ENCODE measurements around the gene FRAS1. TPM values are rescaled to one million over a fixed set of nuclear protein-coding genes. Genes with fewer than 3 reads are reported as not detected.
"Not testable (repeated sequence)": the region's sequence is repeated elsewhere in the genome, so short reads cannot be mapped to it uniquely, and the experiment has no call there.

The FRAS1 gene
- total RNA-seq, 2 experiments from 2014 or later, result 0.04 to 0.24 TPM

- no peaks in the 10 kb centered on the region for H3K4me1 Mint-ChIP-seq
- no peak for DNase-seq
- no peaks in the 10 kb centered on the region for H3K36me3 Mint-ChIP-seq
- H3K27me3 Mint-ChIP-seq, result peaks cover 24% of the 10 kb centered on the region
- no peak overlapping the region for H3K27ac Mint-ChIP-seq
- no peak overlapping the region for H3K4me3 Mint-ChIP-seq
- no peaks in the 10 kb centered on the region for H3K9me3 Mint-ChIP-seq
These were observed 229.2 kb downstream of the FRAS1 start for GRCh38 chr4:78286281-78286680.

GRCh38 chr4:78288327-78288726, 231.2 kb downstream of the FRAS1 start:
- peaks cover 24% of the 10 kb centered on the region for H3K27me3 Mint-ChIP-seq
- H3K36me3 Mint-ChIP-seq, result no peaks in the 10 kb centered on the region
- DNase-seq, result no peak
- H3K4me1 Mint-ChIP-seq, result no peaks in the 10 kb centered on the region
- H3K9me3 Mint-ChIP-seq, result no peaks in the 10 kb centered on the region
- H3K27ac Mint-ChIP-seq, result no peak overlapping the region
- no peak overlapping the region for H3K4me3 Mint-ChIP-seq

- Mint-ChIP-seq H3K27ac (no peak overlapping the region), H3K4me1 (no peaks in the 10 kb centered on the region), H3K36me3 (no peaks in the 10 kb centered on the region), H3K9me3 (no peaks in the 10 kb centered on the region), H3K27me3 (peaks cover 21% of the 10 kb centered on the region), H3K4me3 (no peak overlapping the region)
- no peak for DNase-seq
These were observed 234.2 kb downstream of the FRAS1 start for GRCh38 chr4:78291277-78291676.

- H3K4me1 Mint-ChIP-seq, result peaks cover 6% of the 10 kb centered on the region
These were observed 235.2 kb downstream of the FRAS1 start for GRCh38 chr4:78292341-78292740.

GRCh38 chr4:78292856-78293255, 235.7 kb downstream of the FRAS1 start:
- no peak for DNase-seq
- no peaks in the 10 kb centered on the region for H3K9me3 Mint-ChIP-seq
- H3K27ac Mint-ChIP-seq, result no peak overlapping the region
- H3K4me3 Mint-ChIP-seq, result no peak overlapping the region
- peaks cover 7% of the 10 kb centered on the region for H3K4me1 Mint-ChIP-seq
- H3K27me3 Mint-ChIP-seq, result peaks cover 23% of the 10 kb centered on the region
- H3K36me3 Mint-ChIP-seq, result no peaks in the 10 kb centered on the region

More at GRCh38 chr4:78292341-78292740, 235.2 kb downstream of the FRAS1 start:
- no peaks in the 10 kb centered on the region for H3K36me3 Mint-ChIP-seq
- no peaks in the 10 kb centered on the region for H3K9me3 Mint-ChIP-seq
- no peak overlapping the region for H3K4me3 Mint-ChIP-seq
- peaks cover 23% of the 10 kb centered on the region for H3K27me3 Mint-ChIP-seq
- DNase-seq, result no peak
- no peak overlapping the region for H3K27ac Mint-ChIP-seq

- Mint-ChIP-seq H3K27me3 (peaks cover 22% of the 10 kb centered on the region), H3K36me3 (no peaks in the 10 kb centered on the region), H3K27ac (no peak overlapping the region), H3K4me3 (no peak overlapping the region), H3K4me1 (peaks cover 7% of the 10 kb centered on the region), H3K9me3 (no peaks in the 10 kb centered on the region)
- DNase-seq, result no peak
These were observed 236.2 kb downstream of the FRAS1 start for GRCh38 chr4:78293348-78293747.

- Mint-ChIP-seq H3K27me3 (peaks cover 27% of the 10 kb centered on the region), H3K4me3 (no peak overlapping the region), H3K9me3 (no peaks in the 10 kb centered on the region), H3K4me1 (peaks cover 7% of the 10 kb centered on the region), H3K27ac (no peak overlapping the region), H3K36me3 (no peaks in the 10 kb centered on the region)
- no peak for DNase-seq
These were observed 236.7 kb downstream of the FRAS1 start for GRCh38 chr4:78293821-78294301.

GRCh38 chr4:78296261-78296660, 239.1 kb downstream of the FRAS1 start:
- no peak for DNase-seq
- peaks cover 39% of the 10 kb centered on the region for H3K27me3 Mint-ChIP-seq
- H3K27ac Mint-ChIP-seq, result no peak overlapping the region
- no peaks in the 10 kb centered on the region for H3K9me3 Mint-ChIP-seq
- no peak overlapping the region for H3K4me3 Mint-ChIP-seq
- peaks cover 7% of the 10 kb centered on the region for H3K4me1 Mint-ChIP-seq
- no peaks in the 10 kb centered on the region for H3K36me3 Mint-ChIP-seq

- no peaks in the 10 kb centered on the region for H3K36me3 Mint-ChIP-seq
- peaks cover 7% of the 10 kb centered on the region for H3K4me1 Mint-ChIP-seq
- DNase-seq, result no peak
- no peak overlapping the region for H3K27ac Mint-ChIP-seq
- H3K9me3 Mint-ChIP-seq, result no peaks in the 10 kb centered on the region
- peaks cover 39% of the 10 kb centered on the region for H3K27me3 Mint-ChIP-seq
- H3K4me3 Mint-ChIP-seq, result no peak overlapping the region
These were observed 240.1 kb downstream of the FRAS1 start for GRCh38 chr4:78297116-78297800.

GRCh38 chr4:78298618-78299017, 241.5 kb downstream of the FRAS1 start:
- Mint-ChIP-seq H3K4me1 (peaks cover 7% of the 10 kb centered on the region), H3K27me3 (peaks cover 39% of the 10 kb centered on the region), H3K9me3 (no peaks in the 10 kb centered on the region), H3K27ac (no peak overlapping the region), H3K36me3 (no peaks in the 10 kb centered on the region), H3K4me3 (no peak overlapping the region)
- no peak for DNase-seq

GRCh38 chr4:78299565-78299972, 242.4 kb downstream of the FRAS1 start:
- Mint-ChIP-seq H3K36me3 (no peaks in the 10 kb centered on the region), H3K4me1 (peaks cover 7% of the 10 kb centered on the region), H3K4me3 (no peak overlapping the region), H3K27ac (no peak overlapping the region), H3K9me3 (no peaks in the 10 kb centered on the region), H3K27me3 (peaks cover 39% of the 10 kb centered on the region)
- DNase-seq, result no peak

GRCh38 chr4:78307263-78307662, 250.1 kb downstream of the FRAS1 start:
- DNase-seq, H3K9me3 Mint-ChIP-seq, H3K4me1 Mint-ChIP-seq, H3K4me3 Mint-ChIP-seq, H3K36me3 Mint-ChIP-seq, H3K27ac Mint-ChIP-seq: not testable (repeated sequence)
- H3K27me3 Mint-ChIP-seq, result peaks cover 19% of the 10 kb centered on the region

GRCh38 chr4:78308517-78308916, 251.4 kb downstream of the FRAS1 start:
- Mint-ChIP-seq H3K4me1 (peaks cover 9% of the 10 kb centered on the region), H3K36me3 (no peaks in the 10 kb centered on the region), H3K27ac (no peak overlapping the region), H3K27me3 (peaks cover 19% of the 10 kb centered on the region), H3K9me3 (peaks cover 2% of the 10 kb centered on the region), H3K4me3 (no peak overlapping the region)
- no peak for DNase-seq

- DNase-seq, result no peak
- Mint-ChIP-seq H3K9me3 (peaks cover 2% of the 10 kb centered on the region), H3K36me3 (no peaks in the 10 kb centered on the region), H3K4me3 (no peak overlapping the region), H3K4me1 (peaks cover 17% of the 10 kb centered on the region), H3K27me3 (peaks cover 21% of the 10 kb centered on the region), H3K27ac (no peak overlapping the region)
These were observed 252.2 kb downstream of the FRAS1 start for GRCh38 chr4:78309352-78309751.

- no peaks in the 10 kb centered on the region for H3K36me3 Mint-ChIP-seq
- peaks cover 28% of the 10 kb centered on the region for H3K27me3 Mint-ChIP-seq
- peaks cover 2% of the 10 kb centered on the region for H3K9me3 Mint-ChIP-seq
- H3K4me3 Mint-ChIP-seq, result no peak overlapping the region
- no peak overlapping the region for H3K27ac Mint-ChIP-seq
- DNase-seq, result no peak
- peaks cover 19% of the 10 kb centered on the region for H3K4me1 Mint-ChIP-seq
These were observed 253.1 kb downstream of the FRAS1 start for GRCh38 chr4:78310007-78310739.

GRCh38 chr4:78310740-78311115, 253.6 kb downstream of the FRAS1 start:
- H3K27ac Mint-ChIP-seq, result no peak overlapping the region
- no peaks in the 10 kb centered on the region for H3K9me3 Mint-ChIP-seq
- no peaks in the 10 kb centered on the region for H3K36me3 Mint-ChIP-seq
- H3K4me3 Mint-ChIP-seq, result no peak overlapping the region
- DNase-seq, result no peak
- H3K27me3 Mint-ChIP-seq, result peaks cover 33% of the 10 kb centered on the region
- H3K4me1 Mint-ChIP-seq, result peaks cover 19% of the 10 kb centered on the region
